ENCODE data around the gene GREB1L.

DNA sequence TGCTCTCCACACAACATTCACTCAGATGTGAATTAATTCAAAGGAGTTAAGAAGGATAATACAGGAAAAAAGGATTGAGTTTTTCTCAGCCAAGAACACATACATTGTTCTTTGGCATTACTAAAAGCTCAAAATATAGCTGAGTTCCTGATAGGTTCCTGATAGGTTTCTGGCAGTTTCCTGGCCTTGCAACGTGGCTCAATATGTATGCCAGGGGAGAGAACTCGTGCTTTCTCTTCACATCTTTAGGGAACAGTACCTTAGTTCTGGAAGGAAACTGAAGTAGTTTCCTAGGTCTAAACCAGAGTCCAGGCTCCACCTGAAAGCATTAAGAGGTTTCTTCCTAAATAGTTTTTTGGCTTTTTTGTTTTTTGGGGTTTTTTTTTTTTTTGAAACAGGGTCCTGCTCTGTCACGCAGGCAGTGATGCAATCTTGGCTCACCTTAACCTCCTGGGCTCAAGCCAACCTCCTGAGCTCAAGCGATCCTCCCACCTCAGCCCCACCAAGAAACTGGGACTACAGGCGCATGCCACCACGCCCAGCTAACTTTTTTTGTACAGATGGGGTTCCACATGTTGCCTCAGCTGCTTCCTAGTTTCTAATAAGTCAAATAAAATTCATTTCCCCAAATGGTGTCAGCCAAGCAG, 315.7 kb downstream of the GREB1L start:
- TF ChIP-seq TAF1 (IDR thresholded peaks at IDR 0.05; ENCODE audit: low read depth, low read length) (no peak), POLR2A (IDR thresholded peaks at IDR 0.05; ENCODE audit: low read depth, low read length) (no peak), POLR2AphosphoS5 (IDR thresholded peaks at IDR 0.05; ENCODE audit: low read depth, low read length) (no peak), SPI1 (IDR thresholded peaks at IDR 0.05; ENCODE audit: low read depth, low read length) (no peak), PAX5 (IDR thresholded peaks at IDR 0.05; ENCODE audit: insufficient read depth, low read length, severe bottlenecking) (no peak)
